ENCODE results near the gene MKS1.

DNA sequence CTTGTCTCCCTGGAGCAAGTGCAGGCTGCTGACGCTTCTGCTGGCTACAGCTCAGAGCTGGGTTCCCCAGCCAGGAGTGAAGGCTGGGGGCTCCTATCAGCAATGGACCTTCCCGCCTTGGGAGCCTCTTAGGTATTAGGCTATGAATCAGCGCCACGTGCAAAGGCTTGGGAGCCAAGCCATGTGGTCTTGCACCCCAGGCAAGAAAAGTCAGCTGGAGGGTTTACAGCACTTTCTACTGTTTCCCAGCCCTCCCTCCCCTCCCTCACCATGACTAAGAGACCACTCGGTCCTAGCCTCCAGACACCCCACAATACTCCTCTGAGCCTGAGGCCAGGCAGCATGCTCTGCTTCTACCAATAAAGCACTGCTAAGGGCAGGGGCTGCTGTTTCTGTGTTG lies 14.3 kb downstream of the MKS1 start:
- TF ChIP-seq MTA3 (IDR thresholded peaks at IDR 0.05; ENCODE audit: borderline replicate concordance, low read length), result no peak
- TF ChIP-seq, protein P1, sequence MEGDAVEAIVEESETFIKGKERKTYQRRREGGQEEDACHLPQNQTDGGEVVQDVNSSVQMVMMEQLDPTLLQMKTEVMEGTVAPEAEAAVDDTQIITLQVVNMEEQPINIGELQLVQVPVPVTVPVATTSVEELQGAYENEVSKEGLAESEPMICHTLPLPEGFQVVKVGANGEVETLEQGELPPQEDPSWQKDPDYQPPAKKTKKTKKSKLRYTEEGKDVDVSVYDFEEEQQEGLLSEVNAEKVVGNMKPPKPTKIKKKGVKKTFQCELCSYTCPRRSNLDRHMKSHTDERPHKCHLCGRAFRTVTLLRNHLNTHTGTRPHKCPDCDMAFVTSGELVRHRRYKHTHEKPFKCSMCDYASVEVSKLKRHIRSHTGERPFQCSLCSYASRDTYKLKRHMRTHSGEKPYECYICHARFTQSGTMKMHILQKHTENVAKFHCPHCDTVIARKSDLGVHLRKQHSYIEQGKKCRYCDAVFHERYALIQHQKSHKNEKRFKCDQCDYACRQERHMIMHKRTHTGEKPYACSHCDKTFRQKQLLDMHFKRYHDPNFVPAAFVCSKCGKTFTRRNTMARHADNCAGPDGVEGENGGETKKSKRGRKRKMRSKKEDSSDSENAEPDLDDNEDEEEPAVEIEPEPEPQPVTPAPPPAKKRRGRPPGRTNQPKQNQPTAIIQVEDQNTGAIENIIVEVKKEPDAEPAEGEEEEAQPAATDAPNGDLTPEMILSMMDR (IDR thresholded peaks at IDR 0.05 in 2 of 3, conservative IDR thresholded peaks at IDR 0.05 in 1 of 3; ENCODE audit: control insufficient read depth in 2 of 3, extremely low read depth in 1 of 3, insufficient read depth in 1 of 3, low read depth in 3 of 3, low read length in 3 of 3), result no peak
- no peak for TF ChIP-seq HCFC1 (IDR thresholded peaks at IDR 0.05; ENCODE audit: low read length)
- no peak for TF ChIP-seq JUND (IDR thresholded peaks at IDR 0.05; ENCODE audit: low read depth, low read length)
- no peak for TF ChIP-seq ZNF274 (IDR thresholded peaks at IDR 0.05; ENCODE audit: insufficient read depth, insufficient read length)
- TF ChIP-seq NR2C2 (IDR thresholded peaks at IDR 0.05; ENCODE audit: borderline replicate concordance, control insufficient read depth, insufficient read length, low read depth), result no peak
- no peak for TF ChIP-seq CBX5 (IDR thresholded peaks at IDR 0.05; ENCODE audit: low read depth)
- TF ChIP-seq, protein P2, sequence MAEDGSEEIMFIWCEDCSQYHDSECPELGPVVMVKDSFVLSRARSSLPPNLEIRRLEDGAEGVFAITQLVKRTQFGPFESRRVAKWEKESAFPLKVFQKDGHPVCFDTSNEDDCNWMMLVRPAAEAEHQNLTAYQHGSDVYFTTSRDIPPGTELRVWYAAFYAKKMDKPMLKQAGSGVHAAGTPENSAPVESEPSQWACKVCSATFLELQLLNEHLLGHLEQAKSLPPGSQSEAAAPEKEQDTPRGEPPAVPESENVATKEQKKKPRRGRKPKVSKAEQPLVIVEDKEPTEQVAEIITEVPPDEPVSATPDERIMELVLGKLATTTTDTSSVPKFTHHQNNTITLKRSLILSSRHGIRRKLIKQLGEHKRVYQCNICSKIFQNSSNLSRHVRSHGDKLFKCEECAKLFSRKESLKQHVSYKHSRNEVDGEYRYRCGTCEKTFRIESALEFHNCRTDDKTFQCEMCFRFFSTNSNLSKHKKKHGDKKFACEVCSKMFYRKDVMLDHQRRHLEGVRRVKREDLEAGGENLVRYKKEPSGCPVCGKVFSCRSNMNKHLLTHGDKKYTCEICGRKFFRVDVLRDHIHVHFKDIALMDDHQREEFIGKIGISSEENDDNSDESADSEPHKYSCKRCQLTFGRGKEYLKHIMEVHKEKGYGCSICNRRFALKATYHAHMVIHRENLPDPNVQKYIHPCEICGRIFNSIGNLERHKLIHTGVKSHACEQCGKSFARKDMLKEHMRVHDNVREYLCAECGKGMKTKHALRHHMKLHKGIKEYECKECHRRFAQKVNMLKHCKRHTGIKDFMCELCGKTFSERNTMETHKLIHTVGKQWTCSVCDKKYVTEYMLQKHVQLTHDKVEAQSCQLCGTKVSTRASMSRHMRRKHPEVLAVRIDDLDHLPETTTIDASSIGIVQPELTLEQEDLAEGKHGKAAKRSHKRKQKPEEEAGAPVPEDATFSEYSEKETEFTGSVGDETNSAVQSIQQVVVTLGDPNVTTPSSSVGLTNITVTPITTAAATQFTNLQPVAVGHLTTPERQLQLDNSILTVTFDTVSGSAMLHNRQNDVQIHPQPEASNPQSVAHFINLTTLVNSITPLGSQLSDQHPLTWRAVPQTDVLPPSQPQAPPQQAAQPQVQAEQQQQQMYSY (CRISPR knock-in tag; IDR thresholded peaks at IDR 0.05), result no peak
- TF ChIP-seq, protein P3, sequence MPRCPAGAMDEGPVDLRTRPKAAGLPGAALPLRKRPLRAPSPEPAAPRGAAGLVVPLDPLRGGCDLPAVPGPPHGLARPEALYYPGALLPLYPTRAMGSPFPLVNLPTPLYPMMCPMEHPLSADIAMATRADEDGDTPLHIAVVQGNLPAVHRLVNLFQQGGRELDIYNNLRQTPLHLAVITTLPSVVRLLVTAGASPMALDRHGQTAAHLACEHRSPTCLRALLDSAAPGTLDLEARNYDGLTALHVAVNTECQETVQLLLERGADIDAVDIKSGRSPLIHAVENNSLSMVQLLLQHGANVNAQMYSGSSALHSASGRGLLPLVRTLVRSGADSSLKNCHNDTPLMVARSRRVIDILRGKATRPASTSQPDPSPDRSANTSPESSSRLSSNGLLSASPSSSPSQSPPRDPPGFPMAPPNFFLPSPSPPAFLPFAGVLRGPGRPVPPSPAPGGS (IDR thresholded peaks at IDR 0.05; ENCODE audit: borderline replicate concordance, insufficient read depth, low read depth, low read length, poor library complexity, severe bottlenecking), result no peak
- TF ChIP-seq TBL1XR1 (IDR thresholded peaks at IDR 0.05; ENCODE audit: low read depth, low read length), result no peak
- no peak for TF ChIP-seq TAF1 (IDR thresholded peaks at IDR 0.05; ENCODE audit: borderline replicate concordance, low read depth, low read length)

Measured in GM12878 (cell line).